DMS53 treated with DMSO at 0.1 percent for 48 hours (cell line): ENCODE data around the gene KIF1B.

Source experiments
- DNase-seq: peaks from one replicate; lab custom pipeline; 2025; ENCODE audit not compliant: unreplicated experiment; lab: John Stamatoyannopoulos, UW

Gene KIF1B

GRCh38 chr1:10209905-10210810 lies at the start of gene KIF1B:
KIF1B (plus strand) TSS chr1:10210570; CDS start chr1:10232329, 21,759 bp downstream.
- peak; percentile 93 for DNase-seq

GRCh38 chr1:10160907-10161490 lies 49.4 kb upstream of the KIF1B start:
- DNase-seq = no peak

- no peak for DNase-seq
These were observed 48.7 kb upstream of the KIF1B start for GRCh38 chr1:10161541-10162290.

- DNase-seq = no peak
These were observed 41.4 kb upstream of the KIF1B start for GRCh38 chr1:10168912-10169514.

GRCh38 chr1:10170239-10170574 lies 40.2 kb upstream of the KIF1B start:
- no peak for DNase-seq

GRCh38 chr1:10171105-10171767 lies 39.1 kb upstream of the KIF1B start:
- DNase-seq = no peak

- DNase-seq = no peak
These were observed 38.2 kb upstream of the KIF1B start for GRCh38 chr1:10171995-10172669.

GRCh38 chr1:10173582-10173981 lies 36.8 kb upstream of the KIF1B start:
- no peak for DNase-seq

GRCh38 chr1:10177876-10178275 lies 32.5 kb upstream of the KIF1B start:
- DNase-seq = no peak

- no peak for DNase-seq
These were observed 31.6 kb upstream of the KIF1B start for GRCh38 chr1:10178597-10179405.

- no peak for DNase-seq
These were observed 30.8 kb upstream of the KIF1B start for GRCh38 chr1:10179406-10180091.

GRCh38 chr1:10181154-10181553 lies 29.2 kb upstream of the KIF1B start:
- DNase-seq = no peak

- DNase-seq = peak; percentile 13
These were observed 24.6 kb upstream of the KIF1B start for GRCh38 chr1:10185759-10186158.

GRCh38 chr1:10186331-10187025 lies 23.9 kb upstream of the KIF1B start:
- DNase-seq = no peak

- DNase-seq = no peak
These were observed 23.4 kb upstream of the KIF1B start for GRCh38 chr1:10187026-10187334.

GRCh38 chr1:10188133-10188650 lies 22.2 kb upstream of the KIF1B start:
- no peak for DNase-seq

- DNase-seq = no peak
These were observed 20.7 kb upstream of the KIF1B start for GRCh38 chr1:10189659-10190058.

- DNase-seq = no peak
These were observed 18.1 kb upstream of the KIF1B start for GRCh38 chr1:10192263-10192662.
